HepG2 (cell line): Measurements from ENCODE around the gene COPE. TPM values are rescaled to one million over a fixed set of nuclear protein-coding genes. Genes with fewer than 3 reads are reported as not detected.
A peak's percentile ranks its signal among the peaks of the same experiment; 100 is the strongest.

Source experiments
- HOXD1 ChIP-seq: sonication (generic); formaldehyde crosslinking; IDR thresholded peaks from 2 replicates; pipeline ENCODE4 v1.5.0; 2020; ENCODE audit warnings: missing genetic modification reagents
- KLF6 ChIP-seq: IDR thresholded peaks from 2 replicates; pipeline ENCODE4 v1.8.0; 2016; ENCODE audit warnings: missing biosample characterization, missing genetic modification reagents
- MAF1 ChIP-seq: sonication (generic); formaldehyde crosslinking; IDR thresholded peaks from 2 replicates; pipeline ENCODE4 v1.5.0; 2020; ENCODE audit warnings: missing genetic modification reagents, borderline replicate concordance
- NR3C1 ChIP-seq: sonication (generic); formaldehyde crosslinking; IDR thresholded peaks from 2 replicates; pipeline ENCODE4 v1.4.0; 2020; ENCODE audit warnings: missing genetic modification reagents
- PHB2 ChIP-seq: fragments of 450-650 bp; IDR thresholded peaks from 2 replicates; pipeline ENCODE4 v1.6.1; 2018; ENCODE audit not compliant: partially characterized antibody
- RAD21 ChIP-seq: fragments of 450-650 bp; formaldehyde crosslinking; IDR thresholded peaks from 2 replicates; pipeline ENCODE4 v1.5.0; 2020; ENCODE audit warnings: mild to moderate bottlenecking
- REL ChIP-seq: sonication (generic); formaldehyde crosslinking; conservative IDR thresholded peaks from 2 replicates; pipeline ENCODE4 v1.8.0; 2022; ENCODE audit warnings: mild to moderate bottlenecking, missing genetic modification reagents, moderate library complexity
- TEAD2 ChIP-seq: sonication (generic); formaldehyde crosslinking; IDR thresholded peaks from 2 replicates; pipeline ENCODE4 v1.9.0; 2021; ENCODE audit warnings: missing genetic modification reagents
- ZBTB38 ChIP-seq: sonication (generic); formaldehyde crosslinking; IDR thresholded peaks from 2 replicates; pipeline ENCODE4 v1.5.1; 2020; ENCODE audit warnings: mild to moderate bottlenecking, missing genetic modification reagents
- ZBTB39 ChIP-seq: sonication (generic); formaldehyde crosslinking; IDR thresholded peaks from 2 replicates; pipeline ENCODE4 v1.5.0; 2020; ENCODE audit warnings: missing genetic modification reagents
- ZFP1 ChIP-seq: IDR thresholded peaks from 2 replicates; pipeline ENCODE4 v1.6.1; 2016
- ZGPAT ChIP-seq: IDR thresholded peaks from 2 replicates; pipeline ENCODE4 v1.6.1; 2016; ENCODE audit warnings: mild to moderate bottlenecking
- ZNF414 ChIP-seq: sonication (generic); formaldehyde crosslinking; IDR thresholded peaks from 2 replicates; pipeline ENCODE4 v1.5.0; 2020; ENCODE audit warnings: missing genetic modification reagents
- ZNF580 ChIP-seq: IDR thresholded peaks from 2 replicates; pipeline ENCODE4 v1.6.1; 2016; ENCODE audit warnings: low read depth, borderline replicate concordance
- ZNF724P ChIP-seq: sonication (generic); formaldehyde crosslinking; IDR thresholded peaks from 2 replicates; pipeline ENCODE4 v1.8.0; 2022; ENCODE audit warnings: missing genetic modification reagents, borderline replicate concordance
- ZNF841 ChIP-seq: sonication (generic); formaldehyde crosslinking; IDR thresholded peaks from 2 replicates; pipeline ENCODE4 v1.8.1; 2023; ENCODE audit warnings: missing genetic modification reagents, borderline replicate concordance
- polyA plus RNA-seq, 8 experiments: library from polyadenylated mRNA; depleted of rRNA in 3 of 8; stranded (reverse) in 7 of 8; unstranded in 1 of 8; fragments of >200 nt; fragmentation: Illumina TruSeq in 4 of 8; extraction: Trizol in 4 of 8; gene quantifications; 2 replicates each; pipeline versions ENCODE4 v1.2.1 to v1.2.3, GENCODE V29; 2011 to 2016; ENCODE audit warnings: low read depth in 4 of 8, missing spikeins in 1 of 8, mixed read lengths in 1 of 8; ENCODE audit not compliant: insufficient read depth in 1 of 8
- total RNA-seq, 5 experiments: library from RNA; depleted of rRNA; stranded (reverse); fragments of >200 nt; fragmentation: Illumina TruSeq; extraction: Trizol; gene quantifications; 2 replicates each; pipeline ENCODE4 v1.2.3, GENCODE V29; 2016; ENCODE audit warnings: low read depth in 1 of 5
- TF ChIP-seq, protein P1 (sequence below): sonication (generic); formaldehyde crosslinking; IDR thresholded peaks from 2 replicates; pipeline ENCODE4 v1.4.0; 2020; ENCODE audit warnings: mild to moderate bottlenecking, missing genetic modification reagents
- TF ChIP-seq, protein P2 (sequence below), 2 experiments: sonication (generic) in 1 of 2; formaldehyde crosslinking in 1 of 2; IDR thresholded peaks; 2 replicates each; pipeline versions ENCODE4 v1.4.0 to v1.6.1; 2016 to 2020; ENCODE audit warnings: borderline replicate concordance in 1 of 2, low read depth in 1 of 2, mild to moderate bottlenecking in 1 of 2, missing genetic modification reagents in 1 of 2

Gene COPE
- total and polyA plus RNA-seq, 2 of the 13 experiments (the other 11 are each of a cell fraction or from before 2014, with no cell fraction given), result 189 to 205 TPM

GRCh38 chr19:18939922-18940768 lies 21.0 kb upstream of the COPE start (continued):
- TF ChIP-seq, protein P1, sequence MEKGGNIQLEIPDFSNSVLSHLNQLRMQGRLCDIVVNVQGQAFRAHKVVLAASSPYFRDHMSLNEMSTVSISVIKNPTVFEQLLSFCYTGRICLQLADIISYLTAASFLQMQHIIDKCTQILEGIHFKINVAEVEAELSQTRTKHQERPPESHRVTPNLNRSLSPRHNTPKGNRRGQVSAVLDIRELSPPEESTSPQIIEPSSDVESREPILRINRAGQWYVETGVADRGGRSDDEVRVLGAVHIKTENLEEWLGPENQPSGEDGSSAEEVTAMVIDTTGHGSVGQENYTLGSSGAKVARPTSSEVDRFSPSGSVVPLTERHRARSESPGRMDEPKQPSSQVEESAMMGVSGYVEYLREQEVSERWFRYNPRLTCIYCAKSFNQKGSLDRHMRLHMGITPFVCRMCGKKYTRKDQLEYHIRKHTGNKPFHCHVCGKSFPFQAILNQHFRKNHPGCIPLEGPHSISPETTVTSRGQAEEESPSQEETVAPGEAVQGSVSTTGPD (CRISPR knock-in tag), result peak; percentile 39; the same call in 1 of the 2 replicates
- TF ChIP-seq RAD21 (CRISPR knock-in tag), result no peak
- 0 out of 2 replicates have a peak, but pooled peaks have one; percentile 36 for TF ChIP-seq ZGPAT (CRISPR knock-in tag)
- TF ChIP-seq REL (CRISPR knock-in tag), result no peak
- TF ChIP-seq ZNF414 (CRISPR knock-in tag), result no peak; the same call in 1 of the 2 replicates
- no peak for TF ChIP-seq ZNF724P (CRISPR knock-in tag)
- no peak for TF ChIP-seq ZBTB39 (CRISPR knock-in tag)
- TF ChIP-seq, protein P2, sequence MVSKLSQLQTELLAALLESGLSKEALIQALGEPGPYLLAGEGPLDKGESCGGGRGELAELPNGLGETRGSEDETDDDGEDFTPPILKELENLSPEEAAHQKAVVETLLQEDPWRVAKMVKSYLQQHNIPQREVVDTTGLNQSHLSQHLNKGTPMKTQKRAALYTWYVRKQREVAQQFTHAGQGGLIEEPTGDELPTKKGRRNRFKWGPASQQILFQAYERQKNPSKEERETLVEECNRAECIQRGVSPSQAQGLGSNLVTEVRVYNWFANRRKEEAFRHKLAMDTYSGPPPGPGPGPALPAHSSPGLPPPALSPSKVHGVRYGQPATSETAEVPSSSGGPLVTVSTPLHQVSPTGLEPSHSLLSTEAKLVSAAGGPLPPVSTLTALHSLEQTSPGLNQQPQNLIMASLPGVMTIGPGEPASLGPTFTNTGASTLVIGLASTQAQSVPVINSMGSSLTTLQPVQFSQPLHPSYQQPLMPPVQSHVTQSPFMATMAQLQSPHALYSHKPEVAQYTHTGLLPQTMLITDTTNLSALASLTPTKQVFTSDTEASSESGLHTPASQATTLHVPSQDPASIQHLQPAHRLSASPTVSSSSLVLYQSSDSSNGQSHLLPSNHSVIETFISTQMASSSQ (IDR thresholded peaks at IDR 0.05; ENCODE audit: low read depth), result peak; percentile 6; the same call in 1 of the 2 replicates
- TF ChIP-seq, protein P2 (CRISPR knock-in tag; IDR thresholded peaks at IDR 0.05; ENCODE audit: borderline replicate concordance), result no peak
- no peak for TF ChIP-seq NR3C1 (CRISPR knock-in tag)
- TF ChIP-seq MAF1 (CRISPR knock-in tag), result peak; percentile 37; the same call in 1 of the 2 replicates
- no peak for TF ChIP-seq TEAD2
- no peak for TF ChIP-seq ZNF580
- TF ChIP-seq PHB2, result no peak
- no peak for TF ChIP-seq HOXD1 (CRISPR knock-in tag)
- TF ChIP-seq ZBTB38 (CRISPR knock-in tag), result no peak
- TF ChIP-seq ZFP1 (CRISPR knock-in tag), result no peak
- no peak for TF ChIP-seq KLF6 (CRISPR knock-in tag)
- no peak for TF ChIP-seq ZNF841
